PC-3 (cell line): Measurements from ENCODE around the gene KLHL36.

Source experiments
- EZH2 ChIP-seq: fragments of 300-600 bp; sonication (generic); IDR thresholded peaks from one replicate; pipeline ENCODE4 v1.6.1; 2017; ENCODE audit warnings: antibody characterized with exemption, mild to moderate bottlenecking, low read length; ENCODE audit not compliant: unreplicated experiment
- TF ChIP-seq, protein P1 (sequence below): fragments of 300-600 bp; sonication (generic); conservative IDR thresholded peaks from 2 replicates; pipeline ENCODE4 v1.5.1; 2017; ENCODE audit warnings: antibody characterized with exemption, low read depth, mild to moderate bottlenecking, low read length

DNA sequence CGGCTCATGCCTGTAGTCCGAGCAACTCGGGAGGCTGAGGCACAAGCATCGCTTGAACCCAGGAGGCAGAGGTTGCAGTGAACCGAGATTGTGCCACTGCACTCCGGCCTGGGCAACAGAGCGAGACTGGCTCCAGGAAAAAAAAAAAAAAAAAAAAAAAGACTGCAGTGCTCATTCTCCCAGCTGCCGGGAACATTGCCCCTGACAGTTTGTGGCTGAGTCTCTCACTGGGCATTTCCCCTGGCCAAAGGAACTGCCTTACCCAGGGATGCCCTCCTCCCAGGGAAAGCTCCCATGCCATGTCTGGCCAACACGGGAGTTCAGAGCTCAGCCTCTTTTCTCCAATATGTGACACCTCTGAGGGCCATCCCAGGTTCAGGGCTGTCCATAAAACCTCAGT lies 30.2 kb downstream of the KLHL36 start:
- TF ChIP-seq, protein P1, sequence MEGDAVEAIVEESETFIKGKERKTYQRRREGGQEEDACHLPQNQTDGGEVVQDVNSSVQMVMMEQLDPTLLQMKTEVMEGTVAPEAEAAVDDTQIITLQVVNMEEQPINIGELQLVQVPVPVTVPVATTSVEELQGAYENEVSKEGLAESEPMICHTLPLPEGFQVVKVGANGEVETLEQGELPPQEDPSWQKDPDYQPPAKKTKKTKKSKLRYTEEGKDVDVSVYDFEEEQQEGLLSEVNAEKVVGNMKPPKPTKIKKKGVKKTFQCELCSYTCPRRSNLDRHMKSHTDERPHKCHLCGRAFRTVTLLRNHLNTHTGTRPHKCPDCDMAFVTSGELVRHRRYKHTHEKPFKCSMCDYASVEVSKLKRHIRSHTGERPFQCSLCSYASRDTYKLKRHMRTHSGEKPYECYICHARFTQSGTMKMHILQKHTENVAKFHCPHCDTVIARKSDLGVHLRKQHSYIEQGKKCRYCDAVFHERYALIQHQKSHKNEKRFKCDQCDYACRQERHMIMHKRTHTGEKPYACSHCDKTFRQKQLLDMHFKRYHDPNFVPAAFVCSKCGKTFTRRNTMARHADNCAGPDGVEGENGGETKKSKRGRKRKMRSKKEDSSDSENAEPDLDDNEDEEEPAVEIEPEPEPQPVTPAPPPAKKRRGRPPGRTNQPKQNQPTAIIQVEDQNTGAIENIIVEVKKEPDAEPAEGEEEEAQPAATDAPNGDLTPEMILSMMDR: no peak
- TF ChIP-seq EZH2: no peak
